ENCODE measurements around the gene ZGRF1.
"Not testable (repeated sequence)": the region's sequence is repeated elsewhere in the genome, so short reads cannot be mapped to it uniquely, and the experiment has no call there.

ZGRF1 gene

DNA sequence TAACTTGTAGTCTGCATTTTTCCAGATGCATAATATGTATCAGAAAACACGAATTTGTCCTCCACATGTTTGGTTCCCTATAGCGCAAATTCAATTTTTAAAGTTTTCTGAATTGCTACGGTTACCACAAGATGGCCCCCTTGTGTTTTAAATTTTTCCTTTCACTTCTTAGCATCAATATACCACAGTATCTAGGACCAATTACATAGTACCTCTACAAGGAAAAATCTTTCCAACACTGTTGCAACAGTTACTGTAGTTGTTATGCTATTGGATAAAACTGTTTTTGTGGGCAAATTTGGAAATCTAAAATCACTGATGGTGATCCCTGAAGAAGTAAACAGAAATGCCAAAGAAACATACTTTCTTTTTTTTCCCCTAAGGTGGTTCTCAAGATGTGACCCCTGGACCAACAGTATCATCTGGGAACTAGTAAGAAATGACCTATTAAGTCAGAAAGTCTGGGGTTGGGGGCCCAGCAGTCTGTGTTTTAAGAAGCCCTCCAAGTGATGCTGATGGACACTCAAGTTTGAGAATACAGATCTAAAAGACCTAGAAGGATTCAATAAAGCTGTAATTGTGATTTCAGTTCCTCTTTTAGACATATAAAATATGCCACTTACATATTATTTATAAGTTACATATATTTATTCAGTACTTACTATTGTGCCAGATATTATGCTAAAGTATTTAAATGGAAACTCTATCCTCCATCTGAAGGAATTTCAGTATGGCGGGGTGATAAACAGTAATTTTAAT, 3.1 kb downstream of the ZGRF1 start:
- DNase-seq, result peak; percentile 70 to 82

DNA sequence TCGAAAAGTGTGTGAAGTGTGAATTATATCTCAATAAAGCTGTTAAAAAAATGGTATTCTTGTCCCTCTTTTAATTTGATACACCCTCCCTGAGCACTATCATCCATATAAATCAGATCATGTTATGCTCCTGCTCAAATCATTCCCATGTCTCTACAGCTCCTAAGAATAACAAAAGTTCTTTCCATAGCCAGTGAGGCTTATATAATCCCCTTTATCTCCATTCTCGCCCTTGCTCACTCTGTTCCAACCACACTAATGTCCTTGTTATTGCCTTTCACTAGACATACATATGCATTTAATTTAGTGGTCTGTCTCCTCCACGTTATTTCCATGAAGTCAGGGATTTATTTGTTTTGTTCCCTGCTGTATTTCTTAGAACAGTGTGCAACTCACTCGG, 10.5 kb downstream of the ZGRF1 start:
- DNase-seq, result no peak

DNA sequence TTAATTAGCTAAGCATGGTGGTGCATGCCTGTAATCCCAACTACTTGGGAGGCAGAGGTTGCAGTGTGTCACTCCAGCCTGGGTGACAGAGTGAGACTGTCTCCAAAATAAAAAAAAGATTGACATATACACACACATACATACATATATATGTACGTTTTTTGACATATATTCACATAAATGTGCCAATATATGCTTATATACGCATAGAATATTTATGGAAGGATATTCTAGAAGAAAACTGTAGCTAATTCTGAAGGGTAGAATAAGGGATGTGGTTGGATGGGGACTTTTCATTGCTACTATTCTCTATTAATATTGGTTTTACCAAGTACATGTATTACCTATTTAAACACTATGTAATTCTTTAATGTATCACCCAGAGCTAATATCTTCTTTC, 19.7 kb downstream of the ZGRF1 start:
- no peak for DNase-seq

DNA sequence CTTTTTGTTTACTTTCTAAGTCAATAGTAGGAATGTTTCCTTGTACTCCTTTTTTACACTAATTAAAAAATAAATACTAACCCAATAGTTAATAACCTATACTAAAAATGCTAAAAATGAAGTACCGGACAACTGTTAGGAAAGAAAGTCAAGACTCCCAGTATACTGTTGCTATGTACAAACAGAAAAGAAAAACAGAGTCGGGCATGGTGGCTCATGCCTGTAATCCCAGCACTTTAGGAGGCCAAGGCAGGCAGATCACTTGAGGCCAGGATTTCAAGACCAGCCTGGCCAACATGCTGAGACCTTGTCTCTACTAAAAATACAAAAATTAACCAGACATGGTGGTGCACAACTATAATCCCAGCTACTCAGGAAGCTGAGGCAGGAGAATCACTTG, 23.9 kb downstream of the ZGRF1 start:
- not testable (repeated sequence) for DNase-seq

DNA sequence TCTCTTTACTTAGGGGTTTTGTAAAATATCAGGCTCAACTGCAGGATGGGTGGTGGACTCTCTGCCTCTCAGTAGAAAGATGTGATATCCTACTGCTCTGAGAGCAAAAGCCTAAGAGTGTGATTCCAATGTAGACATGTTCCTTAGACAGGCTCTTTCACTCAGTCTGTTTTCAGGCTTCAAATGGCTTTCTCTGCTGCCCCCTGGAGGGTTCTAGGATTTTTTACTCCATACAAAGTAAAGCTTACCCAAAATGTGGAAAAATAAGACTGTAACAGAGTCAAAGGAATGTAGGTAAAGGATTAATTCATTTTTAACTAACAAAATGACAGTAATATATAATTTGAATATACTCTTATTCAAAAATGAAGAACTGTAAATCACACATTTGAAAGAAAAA, 32.1 kb downstream of the ZGRF1 start:
- DNase-seq, result peak; percentile 70 to 77

DNA sequence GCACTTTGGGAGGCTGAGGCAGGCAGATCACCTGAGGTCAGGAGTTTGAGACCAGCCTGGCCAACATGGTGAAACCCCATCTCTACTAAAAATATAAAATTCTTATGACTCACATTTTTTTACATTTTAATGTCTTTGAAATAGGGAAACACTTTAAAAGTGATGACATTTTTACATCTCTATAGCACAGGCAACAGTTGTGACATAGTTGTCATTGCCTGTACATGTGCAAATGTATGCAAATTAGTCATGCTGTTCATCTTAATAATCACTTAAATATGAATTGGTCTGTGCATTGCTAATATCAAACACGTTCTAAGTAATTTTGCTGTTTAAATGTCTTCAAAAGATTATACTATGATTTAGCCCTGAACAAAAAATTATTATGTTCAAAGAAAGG, 41.7 kb downstream of the ZGRF1 start:
- DNase-seq, result no peak

DNA sequence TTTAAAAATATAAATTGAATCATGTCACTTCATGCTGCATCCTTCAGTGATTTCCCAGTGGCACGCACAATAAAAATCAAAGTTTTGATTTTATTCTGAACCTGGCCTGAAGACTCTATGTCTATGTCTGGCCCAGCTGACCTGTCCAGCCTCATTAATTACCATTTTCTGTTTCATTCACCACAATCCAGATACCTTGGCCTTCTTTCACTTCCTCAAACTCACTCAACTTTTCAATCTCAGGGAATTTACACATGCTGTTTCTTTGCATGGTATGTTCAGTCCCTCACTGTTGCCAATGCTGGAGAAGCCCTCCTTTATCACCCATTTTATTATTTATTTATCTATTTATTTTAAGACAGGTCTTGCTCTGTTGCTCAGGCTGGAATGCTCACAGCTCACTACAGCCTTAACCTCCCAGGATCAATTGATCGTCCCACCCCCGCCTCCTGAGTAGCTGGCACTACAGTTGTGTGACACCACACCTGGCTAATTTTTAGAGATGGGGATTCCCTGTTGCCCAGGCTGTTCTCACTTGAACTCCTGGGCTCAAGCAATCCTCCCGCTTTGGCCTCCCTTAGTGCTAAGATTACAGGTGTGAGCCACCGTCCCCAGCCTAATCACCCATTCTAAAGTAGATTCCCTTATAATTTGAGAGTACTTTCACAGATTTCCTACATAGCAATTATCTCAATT, 43.1 kb downstream of the ZGRF1 start:
- DNase-seq, result no peak

DNA sequence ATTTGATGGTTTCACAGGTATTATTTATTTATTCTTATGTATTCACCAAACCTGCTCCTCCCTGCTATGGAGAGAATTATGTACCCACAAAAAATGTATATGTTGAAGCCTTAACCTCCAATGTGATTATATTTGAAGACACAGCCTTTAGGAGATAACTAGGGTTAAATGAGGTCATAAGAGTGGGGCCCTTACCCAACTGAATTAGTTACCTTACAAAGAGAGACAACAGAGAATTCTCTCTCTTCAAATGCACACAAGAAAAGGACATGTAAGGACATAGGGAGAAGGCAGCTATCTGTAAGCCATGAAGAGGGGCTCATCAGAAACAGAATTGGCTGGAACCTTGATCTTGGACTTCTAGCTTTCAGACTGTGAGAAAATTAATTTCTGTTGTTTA, 44.0 kb downstream of the ZGRF1 start:
- DNase-seq, result no peak

DNA sequence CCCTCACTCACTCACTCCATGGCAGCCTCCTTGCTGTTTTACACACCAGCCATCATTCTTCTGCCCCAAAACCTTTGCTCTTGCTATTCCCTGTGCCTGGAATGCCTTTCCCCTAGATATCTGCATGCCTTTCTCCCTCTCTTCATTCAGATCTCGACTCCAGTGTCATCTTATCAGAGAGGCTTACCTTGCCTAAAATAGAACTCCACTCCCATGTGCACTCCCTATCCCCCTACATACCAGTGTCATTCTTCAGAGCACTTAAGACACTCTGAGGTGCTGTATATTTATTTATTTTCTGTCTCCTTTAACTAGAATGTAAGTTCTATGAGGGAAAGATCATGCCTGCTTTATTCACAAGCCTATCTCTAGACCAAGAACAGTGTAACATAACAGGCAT, 45.1 kb downstream of the ZGRF1 start:
- no peak for DNase-seq

DNA sequence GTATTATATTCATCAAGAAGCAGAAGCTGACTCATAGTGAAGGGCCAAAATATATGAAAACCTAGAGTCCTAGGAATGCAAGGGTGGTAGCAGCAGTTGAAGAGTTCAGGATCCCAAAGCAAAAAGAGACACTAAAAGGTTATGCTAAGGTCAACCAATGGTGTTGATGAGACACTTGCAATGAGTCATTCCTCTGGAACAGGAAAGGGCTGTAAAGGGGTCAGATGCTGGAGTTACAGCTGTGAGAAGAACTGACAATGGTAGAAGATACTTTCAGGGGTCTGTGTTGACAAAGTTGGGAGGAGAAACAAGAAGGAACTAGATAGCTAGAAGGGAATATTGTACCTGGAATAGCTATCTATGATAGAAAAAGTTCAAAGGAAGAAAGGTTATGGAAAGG, 47.5 kb downstream of the ZGRF1 start:
- peak in 1 of 2 experiments; percentile 3 for DNase-seq

DNA sequence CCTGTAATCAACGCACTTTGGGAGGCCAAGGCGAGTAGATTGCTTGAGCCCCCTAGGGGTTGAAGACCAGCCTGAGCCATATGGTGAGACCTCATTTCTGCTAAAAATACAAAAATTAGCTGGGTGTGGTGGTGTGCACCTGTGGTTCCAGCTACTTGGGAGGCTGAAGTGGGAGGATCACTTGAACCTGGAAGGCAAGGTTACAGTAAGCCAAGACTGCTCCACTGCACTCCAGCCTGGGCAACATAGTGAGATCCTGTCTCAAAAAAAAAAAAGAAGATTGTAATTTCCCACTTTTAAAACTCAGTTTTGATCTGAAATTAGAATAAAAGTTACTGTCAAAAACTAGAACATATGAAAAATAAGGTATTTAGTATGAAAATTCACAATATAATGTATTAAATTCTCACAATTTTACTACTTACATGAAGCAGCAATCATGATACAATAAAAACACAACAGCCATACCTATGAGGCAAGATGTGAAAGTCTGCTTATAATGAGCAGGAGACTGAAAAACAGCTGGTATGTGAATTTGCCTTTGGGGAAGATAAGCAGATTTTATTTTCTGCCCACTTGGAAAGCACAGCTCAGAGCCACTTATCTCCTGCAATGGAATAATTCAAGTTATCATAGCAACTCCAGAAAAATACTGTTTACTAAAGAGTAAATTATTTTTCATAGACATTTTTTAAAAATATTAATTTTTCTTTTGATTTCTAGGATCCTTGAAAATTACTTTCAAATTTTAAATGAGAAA, 50.6 kb downstream of the ZGRF1 start:
- no peak for DNase-seq

DNA sequence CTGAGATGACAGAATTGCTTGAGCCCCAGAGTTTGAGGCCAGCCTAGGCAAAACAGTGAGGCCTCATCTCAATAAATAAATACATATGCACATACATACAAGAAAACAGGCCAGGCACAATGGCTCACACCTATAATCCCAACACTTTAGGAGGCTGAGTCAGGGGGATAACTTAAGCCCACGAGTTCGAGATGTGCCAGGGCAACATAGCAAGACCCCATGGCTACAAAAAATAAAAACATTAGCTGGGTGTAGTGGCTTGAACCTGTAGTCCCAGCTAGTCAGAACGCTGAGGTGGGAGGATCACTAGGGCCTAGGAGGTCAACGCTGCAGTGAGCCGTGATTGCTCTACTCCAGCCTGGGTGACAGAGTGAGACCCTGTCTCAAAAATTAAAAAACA, 69.2 kb downstream of the ZGRF1 start:
- no peak for DNase-seq

DNA sequence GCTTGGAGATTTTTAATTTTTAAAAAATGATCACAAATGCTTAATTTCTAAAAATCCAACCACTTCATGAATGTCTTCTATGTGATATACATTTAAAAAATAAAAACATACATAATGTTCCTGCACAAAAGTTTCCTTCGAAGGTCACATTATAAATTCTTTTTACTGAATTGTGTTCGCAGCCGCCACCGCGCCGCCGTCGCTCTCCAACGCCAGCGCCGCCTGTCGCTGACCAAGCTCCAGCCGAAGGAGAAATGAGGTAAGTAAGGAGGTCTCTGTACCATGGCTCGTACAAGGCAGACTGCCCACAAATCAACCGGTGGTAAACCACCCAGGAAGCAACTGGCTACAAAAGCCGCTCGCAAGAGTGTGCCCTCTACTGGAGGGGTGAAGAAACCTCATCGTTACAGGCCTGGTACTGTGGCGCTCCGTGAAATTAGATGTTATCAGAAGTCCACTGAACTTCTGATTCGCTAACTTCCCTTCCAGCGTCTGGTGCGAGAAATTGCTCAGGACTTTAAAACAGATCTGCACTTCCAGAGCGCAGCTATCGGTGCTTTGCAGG, 71.9 kb downstream of the ZGRF1 start:
- DNase-seq, result no peak

DNA sequence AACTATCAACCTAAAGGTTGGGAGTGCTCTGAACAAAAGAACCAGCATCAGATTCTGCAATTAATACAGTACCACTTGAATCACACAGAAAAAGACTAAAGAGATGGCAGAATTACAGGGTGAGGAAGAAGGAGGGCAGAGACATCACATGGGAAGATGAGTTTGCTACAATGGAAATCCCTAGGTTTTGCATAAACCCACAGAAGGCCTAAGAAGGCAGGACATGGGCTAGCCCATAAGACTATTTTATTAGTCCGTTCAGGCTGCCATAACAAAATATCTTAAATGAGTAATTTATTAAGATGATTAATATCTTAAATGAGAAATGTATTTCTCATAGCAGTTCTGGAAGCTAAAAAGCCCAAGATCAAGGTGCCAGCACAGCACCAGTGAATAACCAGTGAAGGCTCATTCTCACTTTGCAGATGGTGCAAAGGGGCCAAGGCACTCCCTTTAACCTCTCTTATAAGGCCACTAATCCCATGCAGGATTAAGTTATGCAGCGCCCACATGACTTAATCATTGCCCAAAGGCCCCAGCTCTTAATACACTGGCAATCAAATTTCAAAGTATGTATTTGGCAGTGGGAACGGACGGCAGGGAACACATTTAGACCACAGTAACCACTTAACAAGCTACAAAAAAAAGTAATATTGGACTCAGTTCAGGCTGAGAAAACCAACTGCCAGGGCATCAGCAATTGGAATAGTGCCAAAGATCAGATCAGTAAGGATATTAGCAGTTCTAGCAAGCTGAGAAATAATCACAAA, 73.1 kb downstream of the ZGRF1 start:
- DNase-seq, result no peak

DNA sequence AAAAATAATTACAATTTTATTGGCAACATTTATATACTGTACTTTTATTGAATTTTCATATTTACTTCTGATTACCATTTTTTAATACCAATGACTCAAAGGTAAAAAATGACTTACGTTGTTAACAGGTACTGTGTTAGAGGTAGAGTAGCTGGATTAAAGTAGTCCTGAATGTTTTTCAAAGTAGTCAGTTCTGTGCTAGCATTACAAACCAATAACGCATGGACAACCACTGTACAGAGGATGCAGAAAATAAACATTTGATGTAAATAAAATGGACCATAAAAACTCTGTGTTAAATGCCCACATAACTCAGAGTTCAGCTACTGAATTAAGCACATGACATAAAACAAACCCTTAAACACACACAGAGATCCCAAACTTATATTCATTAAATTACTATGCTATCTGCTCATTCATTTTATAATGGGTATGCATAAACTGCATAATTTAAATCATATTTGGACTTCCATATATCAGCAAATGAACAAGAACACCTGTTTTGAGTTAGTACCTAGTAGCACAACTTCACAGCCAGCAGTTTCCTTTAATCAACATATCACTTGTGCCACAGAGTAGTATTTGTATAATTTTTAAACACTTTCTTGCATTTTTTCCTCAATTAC, 74.3 kb downstream of the ZGRF1 start:
- DNase-seq, result no peak

DNA sequence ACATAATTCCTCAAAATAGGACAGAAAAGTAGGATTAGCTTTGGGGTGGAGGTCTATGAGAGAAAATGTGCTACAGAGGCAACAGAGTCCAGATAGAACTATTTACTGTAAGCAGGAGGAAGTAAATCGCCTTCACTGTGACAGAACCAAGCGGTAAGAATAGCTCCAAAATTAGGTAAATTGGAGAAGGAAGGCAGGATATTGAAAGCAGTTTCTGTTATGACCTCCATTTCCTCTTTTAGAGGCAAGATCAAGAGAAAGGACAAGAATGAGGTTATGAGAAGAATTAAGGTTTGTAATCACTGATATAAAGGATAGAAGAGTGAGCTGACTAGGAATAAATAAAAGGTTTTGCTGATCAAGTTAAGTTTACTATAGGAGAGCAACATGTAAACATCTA, 76.6 kb downstream of the ZGRF1 start:
- peak; percentile 34 to 39 for DNase-seq

DNA sequence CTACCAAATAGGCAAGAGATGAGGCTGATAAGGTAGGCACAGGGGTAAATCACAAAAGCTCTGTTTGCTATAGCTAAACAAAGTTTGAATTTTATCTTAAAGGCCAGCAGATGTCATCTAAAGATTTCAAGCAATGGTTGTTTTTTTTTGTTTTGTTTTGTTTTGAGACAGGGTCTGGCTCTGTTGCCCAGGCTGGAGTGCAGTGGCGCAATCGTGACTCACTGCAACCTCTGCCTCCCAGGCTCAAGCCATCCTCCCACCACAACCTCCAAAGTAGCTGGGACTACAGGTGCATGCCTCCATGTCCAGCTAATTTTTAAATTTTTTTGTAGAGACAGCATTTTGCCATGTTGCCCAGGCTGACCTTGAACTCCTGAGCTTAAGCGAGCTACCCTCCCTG, 77.7 kb downstream of the ZGRF1 start:
- no peak for DNase-seq

DNA sequence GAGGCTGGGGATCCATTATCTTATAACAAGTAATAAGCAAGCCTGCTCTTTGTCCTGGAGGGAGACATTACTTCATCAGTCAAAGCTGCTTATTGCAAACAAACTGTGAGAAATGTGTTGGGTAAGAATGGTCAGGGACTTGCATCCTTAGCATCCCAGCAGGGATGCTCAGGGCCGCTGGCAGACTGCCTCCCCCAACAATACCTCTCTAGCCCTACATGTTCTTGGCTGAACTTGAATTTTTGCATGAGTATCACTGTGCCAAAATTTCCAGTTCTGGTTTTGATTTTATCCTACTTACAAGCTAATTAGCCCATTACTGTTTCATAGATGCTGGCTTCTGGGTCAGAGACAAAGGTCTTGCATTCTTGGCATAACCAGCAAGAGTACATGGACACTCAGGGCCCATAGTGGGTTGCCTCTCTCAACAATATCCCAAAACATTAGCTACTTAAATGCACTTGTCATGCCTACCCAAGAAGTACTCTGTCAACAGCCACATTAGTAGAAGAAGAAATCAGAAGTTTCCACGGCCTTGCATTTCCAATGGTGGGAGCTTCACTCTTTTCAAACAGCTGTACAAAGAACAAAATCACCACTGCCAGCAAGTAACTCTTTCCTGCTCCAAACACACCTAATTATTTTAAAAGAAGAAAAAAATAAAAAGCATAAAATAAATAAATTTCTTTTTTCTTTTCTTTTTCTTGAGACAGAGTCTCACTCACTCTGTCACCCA, 78.9 kb downstream of the ZGRF1 start:
- DNase-seq, result no peak

DNA sequence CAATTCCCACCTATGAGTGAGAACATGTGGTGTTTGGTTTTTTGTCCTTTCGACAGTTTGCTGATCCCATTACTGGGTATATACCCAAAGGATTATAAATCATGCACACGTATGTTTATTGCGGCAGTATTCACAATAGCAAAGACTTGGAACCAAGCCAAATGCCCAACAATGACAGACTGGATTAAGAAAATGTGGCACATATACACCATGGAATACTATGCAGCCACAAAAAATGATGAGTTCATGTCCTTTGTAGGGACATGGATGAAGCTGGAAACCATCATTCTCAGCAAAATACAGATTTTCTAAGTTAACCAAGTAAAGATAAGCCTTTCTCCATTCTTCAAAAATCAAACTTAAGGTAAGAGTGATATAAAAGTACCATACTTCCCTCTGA, 82.4 kb downstream of the ZGRF1 start:
- not testable (repeated sequence) for DNase-seq

DNA sequence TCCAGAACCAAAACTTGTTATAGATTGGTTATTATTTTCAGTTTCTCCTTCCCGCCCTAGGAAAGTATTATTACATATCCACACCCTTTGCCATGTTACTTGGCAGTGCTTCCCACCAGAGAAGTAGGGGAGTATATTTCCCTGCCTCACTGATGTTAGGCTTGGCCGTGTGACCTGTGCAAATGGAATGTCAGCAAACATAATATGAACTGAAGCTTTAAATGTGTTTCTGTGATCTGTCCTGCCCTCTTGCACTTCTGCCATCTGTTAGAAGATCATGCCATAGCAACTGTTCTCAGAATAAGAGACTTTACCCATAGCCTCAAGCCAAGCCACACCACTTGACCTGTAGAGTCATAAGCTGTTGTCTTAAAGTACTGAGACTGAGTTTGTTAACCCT, 84.0 kb downstream of the ZGRF1 start:
- no peak for DNase-seq

DNA sequence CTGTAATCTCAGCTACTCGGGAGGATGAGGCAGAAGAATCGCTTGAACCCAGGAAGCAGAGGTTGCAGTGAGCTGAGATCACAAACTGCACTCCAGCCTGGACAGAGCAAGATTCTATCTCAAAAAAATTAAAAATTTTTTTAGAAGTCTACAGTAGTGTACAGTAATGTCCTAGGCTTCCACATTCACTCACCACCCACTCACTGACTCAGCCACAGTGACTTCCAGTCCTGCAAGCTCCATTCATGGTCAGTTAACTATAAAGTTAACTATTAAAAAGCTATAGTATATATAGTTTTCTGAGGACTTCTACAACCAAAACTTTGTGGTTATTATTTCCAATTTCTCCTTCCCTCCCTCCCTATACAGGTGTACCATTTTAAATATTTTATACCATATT, 86.0 kb downstream of the ZGRF1 start:
- DNase-seq, result no peak

DNA sequence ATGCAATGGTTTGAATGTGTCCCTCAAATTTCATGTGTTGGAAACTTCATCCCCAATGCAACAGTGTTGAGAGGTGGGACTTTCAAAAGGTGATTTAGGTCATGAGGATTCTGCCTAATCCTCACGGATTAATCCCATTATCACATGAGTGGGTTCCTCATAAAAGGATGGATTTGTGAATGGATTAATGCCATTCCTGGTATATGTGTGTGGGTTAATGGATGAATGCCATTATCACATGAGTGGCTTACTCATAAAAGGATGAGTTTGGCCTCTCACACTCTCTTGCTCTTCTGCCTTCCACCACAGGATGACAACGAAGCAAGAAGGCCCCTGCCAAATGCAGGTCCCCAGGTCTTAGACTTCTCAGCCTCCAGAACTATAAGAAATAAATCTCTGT, 90.2 kb downstream of the ZGRF1 start:
- DNase-seq, result no peak
